ENCODE results near the gene PCSK2.

DNA sequence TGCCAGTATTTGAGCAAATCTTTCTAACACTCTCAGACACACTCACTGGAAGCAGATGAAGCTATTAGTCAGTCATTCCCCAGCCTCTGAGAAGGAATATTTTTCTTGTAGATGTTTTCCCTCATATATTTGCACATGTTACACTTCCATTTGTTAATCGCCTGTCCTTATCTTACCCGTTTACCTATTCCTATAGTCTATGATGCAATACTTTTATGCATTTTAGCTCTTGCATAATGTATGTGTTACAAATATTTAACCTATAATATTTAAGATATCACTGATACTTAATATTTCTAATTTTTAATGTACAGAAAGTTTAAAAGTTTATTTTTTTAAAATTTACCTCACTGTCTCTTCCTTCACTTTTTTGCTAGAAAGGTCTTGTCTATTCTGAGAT lies 71.9 kb downstream of the PCSK2 start:
- TF ChIP-seq, protein P1, sequence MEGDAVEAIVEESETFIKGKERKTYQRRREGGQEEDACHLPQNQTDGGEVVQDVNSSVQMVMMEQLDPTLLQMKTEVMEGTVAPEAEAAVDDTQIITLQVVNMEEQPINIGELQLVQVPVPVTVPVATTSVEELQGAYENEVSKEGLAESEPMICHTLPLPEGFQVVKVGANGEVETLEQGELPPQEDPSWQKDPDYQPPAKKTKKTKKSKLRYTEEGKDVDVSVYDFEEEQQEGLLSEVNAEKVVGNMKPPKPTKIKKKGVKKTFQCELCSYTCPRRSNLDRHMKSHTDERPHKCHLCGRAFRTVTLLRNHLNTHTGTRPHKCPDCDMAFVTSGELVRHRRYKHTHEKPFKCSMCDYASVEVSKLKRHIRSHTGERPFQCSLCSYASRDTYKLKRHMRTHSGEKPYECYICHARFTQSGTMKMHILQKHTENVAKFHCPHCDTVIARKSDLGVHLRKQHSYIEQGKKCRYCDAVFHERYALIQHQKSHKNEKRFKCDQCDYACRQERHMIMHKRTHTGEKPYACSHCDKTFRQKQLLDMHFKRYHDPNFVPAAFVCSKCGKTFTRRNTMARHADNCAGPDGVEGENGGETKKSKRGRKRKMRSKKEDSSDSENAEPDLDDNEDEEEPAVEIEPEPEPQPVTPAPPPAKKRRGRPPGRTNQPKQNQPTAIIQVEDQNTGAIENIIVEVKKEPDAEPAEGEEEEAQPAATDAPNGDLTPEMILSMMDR (conservative IDR thresholded peaks at IDR 0.05 in 1 of 2, IDR thresholded peaks at IDR 0.05 in 1 of 2; ENCODE audit: extremely low read depth in 1 of 2, insufficient read depth in 1 of 2, low read depth in 1 of 2, low read length in 2 of 2), result no peak
- no peak for TF ChIP-seq EZH2 (IDR thresholded peaks at IDR 0.05; ENCODE audit: borderline replicate concordance, low read length)
